WTC11 (cell line): ENCODE data around the gene EHD4. TPM values are rescaled to one million over a fixed set of nuclear protein-coding genes. Genes with fewer than 3 reads are reported as not detected.

Experiments used
- ATAC-seq: fragments of 200-7000 bp; cut with Tn5 transposase; 2 replicates; pipeline ENCODE4 v1.10.0; 2021; ENCODE audit warnings: mild to moderate bottlenecking, moderate library complexity
- CTCF ChIA-PET: fragments of 300-600 bp; sonication (Branson Sonifier 250); formaldehyde crosslinking; loops from one replicate; lab custom pipeline; 2021; ENCODE audit warnings: antibody characterized with exemption; lab: Charles Lee
- POLR2A ChIA-PET: fragments of 350-600 bp; sonication (Branson Sonifier 250); formaldehyde crosslinking; loops from one replicate; lab custom pipeline; 2021; ENCODE audit warnings: antibody characterized with exemption; lab: Charles Lee
- DNase-seq: peaks from one replicate; pipeline ENCODE4 v3.0.0; 2021; ENCODE audit warnings: low spot score
- H3K27ac Mint-ChIP-seq: 2 replicates; pipeline ENCODE4 v1.8.0; 2021; ENCODE audit warnings: mixed read lengths
- H3K27me3 Mint-ChIP-seq: 2 replicates; pipeline ENCODE4 v1.8.0; 2021; ENCODE audit warnings: low read depth, mild to moderate bottlenecking, moderate library complexity, mixed read lengths
- H3K36me3 Mint-ChIP-seq: 2 replicates; pipeline ENCODE4 v1.8.0; 2021; ENCODE audit warnings: mixed read lengths
- H3K4me1 Mint-ChIP-seq: 2 replicates; pipeline ENCODE4 v1.8.0; 2022; ENCODE audit warnings: mixed read lengths
- H3K4me3 Mint-ChIP-seq: 2 replicates; pipeline ENCODE4 v1.8.0; 2021; ENCODE audit warnings: mild to moderate bottlenecking, moderate library complexity, mixed read lengths
- H3K9me3 Mint-ChIP-seq: 2 replicates; pipeline ENCODE4 v1.8.0; 2021; ENCODE audit warnings: mixed read lengths
- AFF4 ChIP-seq: sonication (generic); formaldehyde crosslinking; IDR thresholded peaks from 2 replicates; pipeline ENCODE4 v1.8.1; 2023; ENCODE audit warnings: mild to moderate bottlenecking, missing genetic modification reagents, borderline replicate concordance
- ARID4B ChIP-seq: sonication (generic); formaldehyde crosslinking; IDR thresholded peaks from 2 replicates; pipeline ENCODE4 v1.8.0; 2023; ENCODE audit warnings: missing genetic modification reagents, mild to moderate bottlenecking, borderline replicate concordance
- ATF3 ChIP-seq: sonication (generic); formaldehyde crosslinking; conservative IDR thresholded peaks from 2 replicates; pipeline ENCODE4 v1.8.1; 2022; ENCODE audit warnings: mild to moderate bottlenecking, missing genetic modification reagents
- CTCF ChIP-seq: fragments of 200-600 bp; IDR thresholded peaks from 2 replicates; pipeline ENCODE4 v1.8.0; 2022; ENCODE audit warnings: antibody characterized with exemption
- ELF4 ChIP-seq: sonication (generic); formaldehyde crosslinking; IDR thresholded peaks from 2 replicates; pipeline ENCODE4 v1.8.1; 2022; ENCODE audit warnings: low read depth, mild to moderate bottlenecking, moderate library complexity, missing genetic modification reagents
- FOXK1 ChIP-seq: sonication (generic); formaldehyde crosslinking; IDR thresholded peaks from 2 replicates; pipeline ENCODE4 v1.8.0; 2022; ENCODE audit warnings: mild to moderate bottlenecking, moderate library complexity, missing genetic modification reagents
- HMGA2 ChIP-seq: fragments of 250-450 bp; sonication (Bioruptor Pico); IDR thresholded peaks from 2 replicates; pipeline ENCODE4 v1.4.0; 2021; ENCODE audit warnings: mild to moderate bottlenecking, moderate library complexity
- IRF1 ChIP-seq: sonication (generic); formaldehyde crosslinking; IDR thresholded peaks from 2 replicates; pipeline ENCODE4 v1.8.0; 2023; ENCODE audit warnings: missing genetic modification reagents
- NR1H2 ChIP-seq: sonication (generic); formaldehyde crosslinking; IDR thresholded peaks from 2 replicates; pipeline ENCODE4 v1.9.0; 2021; ENCODE audit warnings: mild to moderate bottlenecking, moderate library complexity, missing genetic modification reagents
- PRRX2 ChIP-seq: fragments of 250-450 bp; sonication (Bioruptor Pico); IDR thresholded peaks from 2 replicates; pipeline ENCODE4 v1.8.0; 2021; ENCODE audit warnings: mild to moderate bottlenecking
- SMAD4 ChIP-seq: sonication (generic); formaldehyde crosslinking; IDR thresholded peaks from 2 replicates; pipeline ENCODE4 v1.8.0; 2022; ENCODE audit warnings: mild to moderate bottlenecking, missing genetic modification reagents
- TEAD1 ChIP-seq: sonication (generic); formaldehyde crosslinking; IDR thresholded peaks from 2 replicates; pipeline ENCODE4 v1.8.0; 2022; ENCODE audit warnings: mild to moderate bottlenecking, missing genetic modification reagents
- TEAD4 ChIP-seq: sonication (generic); formaldehyde crosslinking; IDR thresholded peaks from 2 replicates; pipeline ENCODE4 v1.8.0; 2022; ENCODE audit warnings: mild to moderate bottlenecking, missing genetic modification reagents
- ZBTB43 ChIP-seq: sonication (generic); formaldehyde crosslinking; IDR thresholded peaks from 2 replicates; pipeline ENCODE4 v1.8.1; 2023; ENCODE audit warnings: mild to moderate bottlenecking, missing genetic modification reagents
- ZNF138 ChIP-seq: sonication (generic); formaldehyde crosslinking; conservative IDR thresholded peaks from 2 replicates; pipeline ENCODE4 v1.8.1; 2022; ENCODE audit warnings: mild to moderate bottlenecking, moderate library complexity, missing genetic modification reagents
- ZNF232 ChIP-seq: sonication (generic); formaldehyde crosslinking; IDR thresholded peaks from 2 replicates; pipeline ENCODE4 v1.8.0; 2022; ENCODE audit warnings: mild to moderate bottlenecking, missing genetic modification reagents
- total RNA-seq: library from RNA; stranded (reverse); gene quantifications from 3 replicates; pipeline ENCODE4 v1.2.3, GENCODE V29; 2021

EHD4 gene
- total RNA-seq, 1 experiment from 2014 or later = 23.9 TPM

- no peak for TF ChIP-seq CTCF
- TF ChIP-seq TEAD4 (CRISPR knock-in tag) = no peak
- no peak for TF ChIP-seq PRRX2
- no peak for TF ChIP-seq NR1H2 (CRISPR knock-in tag)
- no peak for TF ChIP-seq HMGA2
- no peak for TF ChIP-seq ZNF138 (CRISPR knock-in tag)
- no peak for TF ChIP-seq TEAD1 (CRISPR knock-in tag)
- TF ChIP-seq, all 79 proteins: peak for 0
Measured at GRCh38 chr15:41968701-41969100, 3.7 kb downstream of the EHD4 start (continued).

GRCh38 chr15:41967506-41968206 is 4.7 kb downstream of the EHD4 start:
- peak overlapping the region; percentile 77; the same call in 1 of the 2 replicates for H3K27ac Mint-ChIP-seq
- peaks cover 10% of the 10 kb centered on the region for H3K36me3 Mint-ChIP-seq
- H3K4me3 Mint-ChIP-seq = no peak overlapping the region
- no peaks in the 10 kb centered on the region for H3K27me3 Mint-ChIP-seq
- no peak for TF ChIP-seq SMAD4
- no peak for TF ChIP-seq ARID4B (CRISPR knock-in tag)
- no peak for TF ChIP-seq ZBTB43 (CRISPR knock-in tag)
- TF ChIP-seq ZNF232 = no peak
- TF ChIP-seq ELF4 (CRISPR knock-in tag) = no peak
- TF ChIP-seq ATF3 (CRISPR knock-in tag) = no peak
- TF ChIP-seq IRF1 (CRISPR knock-in tag) = no peak
- no peak for TF ChIP-seq FOXK1
- TF ChIP-seq AFF4 (CRISPR knock-in tag) = no peak
- no peak for DNase-seq
- ATAC-seq = no peak
- 0 out of 2 replicates have a peak, but pooled peaks cover 3% of the 10 kb centered on the region for H3K9me3 Mint-ChIP-seq
- ChIA-PET POLR2A (no interaction called here), CTCF (interaction anchor here (0.6 to 1.6 kb wide), 2 partner anchors 11 to 519 kb away, joined by 3 to 5 read pairs; no protein-coding TSS in a partner anchor)
- peaks cover 38% of the 10 kb centered on the region for H3K4me1 Mint-ChIP-seq
